IMR-90 (cell line): ENCODE measurements around the gene RASIP1. TPM values are rescaled to one million over a fixed set of nuclear protein-coding genes. Genes with fewer than 3 reads are reported as not detected.

ENCODE experiments used
- ATAC-seq: fragments of 200-7000 bp; cut with Tn5 transposase; 2 replicates; pipeline ENCODE4 v1.9.1; 2020; ENCODE audit warnings: low read depth, mild to moderate bottlenecking, moderate library complexity
- BruUV-seq: library from RNA; stranded (reverse); fragments of 400-500 nt; replicated peaks from 2 replicates; lab custom pipeline; 2021; lab: Mats Ljungman, UMichigan
- CTCF ChIA-PET: fragments of 300-600 bp; formaldehyde crosslinking; extraction: SDS; loops from one replicate; lab custom pipeline; 2021; ENCODE audit warnings: antibody characterized with exemption; lab: Yijun Ruan, JAX
- POLR2A ChIA-PET: fragments of 300-600 bp; sonication (Branson Sonifier 250); formaldehyde crosslinking; loops from one replicate; lab custom pipeline; 2022; ENCODE audit warnings: antibody characterized with exemption; ENCODE audit not compliant: unreplicated experiment; lab: Charles Lee
- DNase-seq: peaks from one replicate; pipeline ENCODE4 v3.0.0; 2013
- H2AFZ ChIP-seq: replicated peaks from 2 replicates; pipeline ENCODE3; 2013; ENCODE audit warnings: low read length, mild to moderate bottlenecking; ENCODE audit not compliant: poor library complexity
- H2AK5ac ChIP-seq: 2 replicates; pipeline ENCODE4 v1.6.1; 2013; ENCODE audit warnings: low read depth, low read length, inconsistent platforms
- H2AK9ac ChIP-seq: replicated peaks from 2 replicates; pipeline ENCODE3; 2013; ENCODE audit warnings: mild to moderate bottlenecking, low read depth, low read length, moderate library complexity; ENCODE audit not compliant: poor library complexity
- H2BK120ac ChIP-seq: 2 replicates; pipeline ENCODE4 v1.6.1; 2013; ENCODE audit warnings: low read depth, low read length, inconsistent platforms
- H2BK15ac ChIP-seq: 3 replicates; pipeline ENCODE4 v1.6.1; 2013; ENCODE audit warnings: low read depth, low read length, inconsistent platforms
- H2BK20ac ChIP-seq: 2 replicates; pipeline ENCODE4 v1.6.1; 2013; ENCODE audit warnings: low read depth, mild to moderate bottlenecking, inconsistent platforms, low read length, moderate library complexity
- H2BK5ac ChIP-seq: 2 replicates; pipeline ENCODE4 v1.6.1; 2013; ENCODE audit warnings: mild to moderate bottlenecking, low read depth, low read length, inconsistent platforms; ENCODE audit not compliant: poor library complexity, severe bottlenecking
- H3K14ac ChIP-seq: replicated peaks from 2 replicates; pipeline ENCODE4 v1.6.1; 2013; ENCODE audit warnings: low read depth, low read length, inconsistent platforms
- H3K18ac ChIP-seq: 2 replicates; pipeline ENCODE4 v1.6.1; 2013; ENCODE audit warnings: low read depth, low read length, control low read depth
- H3K23ac ChIP-seq: 2 replicates; pipeline ENCODE4 v1.6.1; 2013; ENCODE audit warnings: low read depth, low read length, inconsistent platforms
- H3K27ac ChIP-seq: 2 replicates; pipeline ENCODE4 v1.5.1; 2013; ENCODE audit warnings: mild to moderate bottlenecking, control low read depth, low read length; ENCODE audit not compliant: insufficient read depth
- H3K27me3 ChIP-seq: 2 replicates; pipeline ENCODE4 v1.6.1; 2013; ENCODE audit warnings: low read length; ENCODE audit not compliant: control insufficient read depth, insufficient read depth
- H3K36me3 ChIP-seq: 2 replicates; pipeline ENCODE4 v1.6.1; 2013; ENCODE audit warnings: low read length, mixed read lengths; ENCODE audit not compliant: control insufficient read depth, insufficient read depth
- H3K4ac ChIP-seq: 2 replicates; pipeline ENCODE4 v1.6.1; 2013; ENCODE audit warnings: low read depth, low read length, inconsistent platforms
- H3K4me1 ChIP-seq: 2 replicates; pipeline ENCODE4 v1.6.1; 2013; ENCODE audit warnings: low read length, mixed read lengths; ENCODE audit not compliant: control insufficient read depth, insufficient read depth
- H3K4me2 ChIP-seq: 2 replicates; pipeline ENCODE4 v1.6.1; 2013; ENCODE audit warnings: low read depth, mild to moderate bottlenecking, control low read depth, low read length, moderate library complexity
- H3K4me3 ChIP-seq: 2 replicates; pipeline ENCODE4 v1.5.1; 2013; ENCODE audit warnings: low read depth, mild to moderate bottlenecking, control low read depth, low read length, moderate library complexity; ENCODE audit not compliant: insufficient read depth
- H3K56ac ChIP-seq: 2 replicates; pipeline ENCODE4 v1.6.1; 2013; ENCODE audit warnings: low read length, inconsistent platforms; ENCODE audit not compliant: insufficient read depth; ENCODE audit errors: extremely low read depth
- H3K79me1 ChIP-seq, 2 experiments: 2 replicates each; pipeline ENCODE4 v1.6.1; 2013; ENCODE audit warnings: low read length in 2 of 2, inconsistent platforms in 1 of 2, low read depth in 1 of 2
- H3K9ac ChIP-seq: 2 replicates; pipeline ENCODE4 v1.6.1; 2013; ENCODE audit warnings: low read depth, low read length, control low read depth
- H3K9me1 ChIP-seq: 2 replicates; pipeline ENCODE4 v1.6.1; 2013; ENCODE audit warnings: low read length, inconsistent platforms; ENCODE audit not compliant: insufficient read depth
- H3K9me3 ChIP-seq: 2 replicates; pipeline ENCODE4 v1.6.1; 2013; ENCODE audit warnings: low read length; ENCODE audit not compliant: control insufficient read depth, insufficient read depth
- H4K20me1 ChIP-seq: 2 replicates; pipeline ENCODE4 v1.6.1; 2013; ENCODE audit warnings: low read length, inconsistent platforms; ENCODE audit not compliant: insufficient read depth
- H4K5ac ChIP-seq: 2 replicates; pipeline ENCODE4 v1.6.1; 2013; ENCODE audit warnings: mild to moderate bottlenecking, low read depth, low read length, control low read depth
- H4K8ac ChIP-seq, 2 experiments: 2 replicates each; pipeline ENCODE4 v1.6.1; 2013; ENCODE audit warnings: low read depth in 2 of 2, low read length in 2 of 2, control low read depth in 1 of 2, inconsistent platforms in 1 of 2
- H4K91ac ChIP-seq: 2 replicates; pipeline ENCODE4 v1.6.1; 2013; ENCODE audit warnings: low read depth, low read length, inconsistent platforms; ENCODE audit not compliant: insufficient read depth
- CEBPB ChIP-seq: IDR thresholded peaks from 2 replicates; pipeline ENCODE4 v1.6.1; 2012; ENCODE audit warnings: low read depth, low read length, improper control_type of control experiment
- FOS ChIP-seq: fragments of 150-350 bp; IDR thresholded peaks from 2 replicates; pipeline ENCODE4 v1.6.1; 2016; ENCODE audit warnings: low read depth, low read length
- RAD21 ChIP-seq: IDR thresholded peaks from 2 replicates; pipeline ENCODE4 v1.6.1; 2012; ENCODE audit warnings: low read length, improper control_type of control experiment
- RCOR1 ChIP-seq: IDR thresholded peaks from 2 replicates; pipeline ENCODE4 v1.6.1; 2012; ENCODE audit warnings: mild to moderate bottlenecking, low read length, improper control_type of control experiment; ENCODE audit not compliant: insufficient replicate concordance
- WGBS, 2 experiments: methylation state at CpG; one replicate each; pipeline versions ENCODE4 v1.1.5 to v1.1.7; 2013; ENCODE audit warnings: missing lambda C conversion rate in 2 of 2; ENCODE audit not compliant: insufficient read length in 1 of 2; ENCODE audit errors: extremely low coverage in 2 of 2; 5-methylcytosine and 5-hydroxymethylcytosine counted together
- dilution Hi-C: fragments of 300-500 bp; cut with HindIII; formaldehyde crosslinking; loops from one replicate; pipeline ENCODE4 v1.14.3; 2018; ENCODE audit warnings: low sequenced_read_pairs; ENCODE audit not compliant: unreplicated experiment
- in situ Hi-C: fragments of 300-500 bp; cut with MboI; formaldehyde crosslinking; loops from 3 replicates; pipeline ENCODE4 v1.14.3; 2019; ENCODE audit warnings: low sequenced_read_pairs, inconsistent platforms, mixed read lengths
- intact Hi-C: fragments of 100-400 bp; cut with micrococcal nuclease; formaldehyde crosslinking; loops from 2 replicates; pipeline ENCODE4 v1.10.0; 2022
- polyA plus RNA-seq, 3 experiments: library from polyadenylated mRNA; depleted of rRNA; stranded (reverse); fragments of >200 nt; gene quantifications; 2 replicates each; pipeline ENCODE4 v1.2.3, GENCODE V29; 2012; ENCODE audit warnings: low replicate concordance in 1 of 3
- total RNA-seq: library from RNA; depleted of rRNA; stranded (reverse); fragments of >200 nt; gene quantifications from 2 replicates; pipeline ENCODE4 v1.2.3, GENCODE V29; 2012

Gene RASIP1
- total and polyA plus RNA-seq, 2 of the 4 experiments (the other 2 are of a cell fraction), result 0.18 to 0.51 TPM

- TF ChIP-seq CEBPB (no peak), RCOR1 (no peak)
Observed at GRCh38 chr19:48738557-48739403, 1.6 kb downstream of the RASIP1 start (continued).

- no peak for ATAC-seq
- H2BK120ac ChIP-seq, result no peak overlapping the region
- H3K4me3 ChIP-seq, result no peak overlapping the region
- peaks cover 3% of the 10 kb centered on the region for H3K9me1 ChIP-seq
- no peak overlapping the region for H3K4ac ChIP-seq
- no peak overlapping the region for H3K23ac ChIP-seq
- no peak overlapping the region for H3K9ac ChIP-seq
- peaks cover 32% of the 10 kb centered on the region for H3K27me3 ChIP-seq
- H3K36me3 ChIP-seq, result no peaks in the 10 kb centered on the region
- dilution Hi-C loops, result no loop called here
- no TSS peak for BruUV-seq
- CTCF ChIA-PET, result no interaction called here
- no peak overlapping the region for H2AK5ac ChIP-seq
- H3K56ac ChIP-seq, result no peak overlapping the region
- no peak overlapping the region for H3K27ac ChIP-seq
- no peak overlapping the region for H4K91ac ChIP-seq
- no peak overlapping the region for H4K5ac ChIP-seq
- in situ Hi-C loops, result no loop called here
- no peak overlapping the region for H4K8ac ChIP-seq
- H2AFZ ChIP-seq, result peak overlapping the region; percentile 48
- intact Hi-C loops, result no loop called here
- H2BK5ac ChIP-seq, result no peak overlapping the region
- POLR2A ChIA-PET, result no interaction called here
- no peaks in the 10 kb centered on the region for H3K79me1 ChIP-seq
- no peaks in the 10 kb centered on the region for H4K20me1 ChIP-seq
- DNase-seq, result no peak
- H2BK20ac ChIP-seq, result no peak overlapping the region
- H3K14ac ChIP-seq, result no peak overlapping the region
- H2BK15ac ChIP-seq, result no peak overlapping the region
- peaks cover 3% of the 10 kb centered on the region for H3K9me3 ChIP-seq
- TF ChIP-seq CEBPB (no peak), RAD21 (no peak), RCOR1 (no peak), FOS (no peak)
- WGBS, 2 experiments, result 64% methylated on average over 8 of the region's 22 CpGs; no CpG with 5 or more reads in 1 of the 2 experiments
- no peak overlapping the region for H3K4me2 ChIP-seq
- no peak overlapping the region for H2AK9ac ChIP-seq
- H3K18ac ChIP-seq, result no peak overlapping the region
- peaks cover 5% of the 10 kb centered on the region for H3K4me1 ChIP-seq
Observed at GRCh38 chr19:48737360-48737998, 2.9 kb downstream of the RASIP1 start.
